Gastrocnemius medialis (tissue), 4 donors: ENCODE data around the gene ROBO1.

ENCODE experiments used
- POLR2A ChIP-seq, 2 donors: fragments of 450-650 bp; IDR thresholded peaks; one replicate each; pipeline ENCODE4 v1.6.1; 2017; ENCODE audit warnings: antibody characterized with exemption in 2 of 2, mild to moderate bottlenecking in 2 of 2, moderate library complexity in 2 of 2
- TF ChIP-seq, protein P1 (sequence below), 5 experiments: fragments of 450-650 bp in 3 of 5; fragments of 200-600 bp in 2 of 5; sonication (generic) in 2 of 5; IDR thresholded peaks in 4 of 5; conservative IDR thresholded peaks in 1 of 5; 1 replicate in 4 of 5; 2 replicates in 1 of 5; pipeline ENCODE4 v1.5.1; 2016 to 2019; ENCODE audit warnings: antibody characterized with exemption in 5 of 5, mild to moderate bottlenecking in 3 of 5, moderate library complexity in 3 of 5

DNA sequence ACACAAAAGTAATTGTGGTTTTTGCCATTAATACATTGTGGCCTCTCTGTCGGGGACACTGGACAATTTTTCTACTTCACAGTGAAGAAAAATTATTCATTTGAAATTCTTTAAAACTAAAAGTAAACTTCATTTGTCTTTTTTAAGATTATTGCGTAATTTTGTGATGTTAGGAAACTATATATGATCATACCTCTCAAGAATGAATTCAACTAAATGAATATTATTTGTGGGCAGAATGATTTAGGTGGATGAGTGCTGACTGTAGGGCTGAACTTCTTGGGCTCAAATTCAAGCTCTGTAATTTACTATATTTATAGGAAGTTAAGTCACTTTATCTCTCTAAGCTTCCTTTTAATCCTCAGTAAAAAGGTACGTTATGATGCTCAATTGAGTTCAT, 441.2 kb downstream of the ROBO1 start:
- TF ChIP-seq, protein P1, sequence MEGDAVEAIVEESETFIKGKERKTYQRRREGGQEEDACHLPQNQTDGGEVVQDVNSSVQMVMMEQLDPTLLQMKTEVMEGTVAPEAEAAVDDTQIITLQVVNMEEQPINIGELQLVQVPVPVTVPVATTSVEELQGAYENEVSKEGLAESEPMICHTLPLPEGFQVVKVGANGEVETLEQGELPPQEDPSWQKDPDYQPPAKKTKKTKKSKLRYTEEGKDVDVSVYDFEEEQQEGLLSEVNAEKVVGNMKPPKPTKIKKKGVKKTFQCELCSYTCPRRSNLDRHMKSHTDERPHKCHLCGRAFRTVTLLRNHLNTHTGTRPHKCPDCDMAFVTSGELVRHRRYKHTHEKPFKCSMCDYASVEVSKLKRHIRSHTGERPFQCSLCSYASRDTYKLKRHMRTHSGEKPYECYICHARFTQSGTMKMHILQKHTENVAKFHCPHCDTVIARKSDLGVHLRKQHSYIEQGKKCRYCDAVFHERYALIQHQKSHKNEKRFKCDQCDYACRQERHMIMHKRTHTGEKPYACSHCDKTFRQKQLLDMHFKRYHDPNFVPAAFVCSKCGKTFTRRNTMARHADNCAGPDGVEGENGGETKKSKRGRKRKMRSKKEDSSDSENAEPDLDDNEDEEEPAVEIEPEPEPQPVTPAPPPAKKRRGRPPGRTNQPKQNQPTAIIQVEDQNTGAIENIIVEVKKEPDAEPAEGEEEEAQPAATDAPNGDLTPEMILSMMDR (IDR thresholded peaks at IDR 0.05 in 4 of 5, conservative IDR thresholded peaks at IDR 0.05 in 1 of 5), result no peak
- no peak for TF ChIP-seq POLR2A (IDR thresholded peaks at IDR 0.05)
